SU-DHL-6 (cell line): Measurements from ENCODE around the gene BAD.

ENCODE experiments used
- H2AFZ ChIP-seq: fragments of 200-600 bp; sonication (generic); 2 replicates; pipeline ENCODE4 v1.6.1; 2014; ENCODE audit warnings: low read depth, mild to moderate bottlenecking, moderate library complexity, mixed read lengths, antibody characterized with exemption, low read length; ENCODE audit not compliant: severe bottlenecking
- H3F3A ChIP-seq: fragments of 200-600 bp; shearing (Covaris generic); 2 replicates; pipeline ENCODE4 v1.6.0; 2016; ENCODE audit warnings: antibody characterized with exemption, mild to moderate bottlenecking; ENCODE audit not compliant: insufficient read depth
- H3K27ac ChIP-seq: fragments of 200-600 bp; sonication (generic); 2 replicates; pipeline ENCODE4 v1.5.1; 2016; ENCODE audit warnings: low read depth, mild to moderate bottlenecking, low read length, moderate library complexity, mixed read lengths
- H3K27me3 ChIP-seq: fragments of 200-600 bp; sonication (generic), shearing (Covaris generic); 2 replicates; pipeline ENCODE4 v1.6.0; 2014; ENCODE audit warnings: mild to moderate bottlenecking, low read length
- H3K36me3 ChIP-seq: fragments of 200-600 bp; sonication (generic); 2 replicates; pipeline ENCODE4 v1.6.1; 2014; ENCODE audit warnings: mild to moderate bottlenecking, low read length, mixed read lengths
- H3K4me2 ChIP-seq: fragments of 300-600, 200-600 bp; shearing (Covaris generic), sonication (generic); 2 replicates; pipeline ENCODE4 v1.6.0; 2014; ENCODE audit warnings: low read length, low read depth, mild to moderate bottlenecking; ENCODE audit not compliant: poor library complexity, severe bottlenecking
- H3K4me3 ChIP-seq: fragments of 200-600 bp; sonication (generic); 2 replicates; pipeline ENCODE4 v1.5.1; 2014; ENCODE audit warnings: antibody characterized with exemption, low read length, mild to moderate bottlenecking, mixed read lengths; ENCODE audit not compliant: insufficient read depth, poor library complexity, severe bottlenecking
- H3K79me2 ChIP-seq: fragments of 200-600 bp; sonication (generic); 2 replicates; pipeline ENCODE4 v1.6.1; 2014; ENCODE audit warnings: mild to moderate bottlenecking, low read length, moderate library complexity; ENCODE audit not compliant: insufficient read depth
- H3K9ac ChIP-seq: fragments of 200-600 bp; sonication (generic); 2 replicates; pipeline ENCODE4 v1.7.0; 2014; ENCODE audit warnings: mild to moderate bottlenecking, low read length
- H3K9me2 ChIP-seq: fragments of 200-600 bp; sonication (generic); replicated peaks from 2 replicates; pipeline ENCODE4 v1.6.1; 2014; ENCODE audit warnings: low read length; ENCODE audit not compliant: insufficient read depth
- H3K9me3 ChIP-seq: fragments of 200-600 bp; sonication (generic); 2 replicates; pipeline ENCODE4 v1.6.1; 2014; ENCODE audit warnings: low read length, mixed read lengths; ENCODE audit not compliant: insufficient read depth
- H4K20me1 ChIP-seq: fragments of 200-600 bp; sonication (generic); 2 replicates; pipeline ENCODE4 v1.6.1; 2014; ENCODE audit warnings: low read depth, mild to moderate bottlenecking, antibody characterized with exemption, low read length, moderate library complexity, mixed read lengths
- EZH2phosphoT487 ChIP-seq: fragments of 200-600 bp; sonication (generic), shearing (Covaris generic); conservative IDR thresholded peaks from 2 replicates; pipeline ENCODE4 v1.6.1; 2018; ENCODE audit warnings: mild to moderate bottlenecking, antibody characterized with exemption, low read length, moderate library complexity, mixed read lengths
- TF ChIP-seq, protein P1 (sequence below): fragments of 200-600 bp; sonication (generic); IDR thresholded peaks from one replicate; pipeline ENCODE4 v1.5.1; 2017; ENCODE audit warnings: antibody characterized with exemption, mild to moderate bottlenecking, low read length, moderate library complexity; ENCODE audit not compliant: insufficient read depth, poor library complexity, severe bottlenecking

BAD gene

DNA sequence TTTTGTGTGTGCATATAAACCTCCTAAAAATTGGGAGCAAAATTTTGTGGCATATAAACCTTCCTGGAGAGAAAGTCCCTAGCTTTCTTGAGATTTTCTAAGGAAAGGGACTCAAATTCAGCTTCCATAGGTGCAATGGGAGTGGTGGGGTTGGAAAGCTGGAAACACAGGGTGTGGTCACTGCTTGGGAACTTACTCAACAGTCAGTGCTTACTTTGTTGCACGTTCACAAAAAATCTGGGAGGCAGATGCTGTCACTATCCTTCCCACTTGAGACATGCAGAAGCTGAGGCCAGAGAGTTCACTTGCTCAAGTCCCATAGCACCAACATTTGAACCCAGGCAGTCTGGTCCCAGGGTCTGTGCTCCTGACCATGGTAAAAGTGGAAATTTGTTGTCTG, 11.8 kb upstream of the BAD start:
- H4K20me1 ChIP-seq = no peaks in the 10 kb centered on the region
- no peak overlapping the region for H3K9ac ChIP-seq
- H3K36me3 ChIP-seq = no peaks in the 10 kb centered on the region
- no peaks in the 10 kb centered on the region for H3K79me2 ChIP-seq
- no peak overlapping the region for H3K4me2 ChIP-seq
- no peaks in the 10 kb centered on the region for H3K9me2 ChIP-seq
- no peaks in the 10 kb centered on the region for H3K9me3 ChIP-seq
- H3K27ac ChIP-seq = no peak overlapping the region
- no peaks in the 10 kb centered on the region for H3K27me3 ChIP-seq
- no peaks in the 10 kb centered on the region for H3F3A ChIP-seq
- H2AFZ ChIP-seq = no peak overlapping the region
- no peak overlapping the region for H3K4me3 ChIP-seq
- no peak for TF ChIP-seq EZH2phosphoT487
- TF ChIP-seq, protein P1, sequence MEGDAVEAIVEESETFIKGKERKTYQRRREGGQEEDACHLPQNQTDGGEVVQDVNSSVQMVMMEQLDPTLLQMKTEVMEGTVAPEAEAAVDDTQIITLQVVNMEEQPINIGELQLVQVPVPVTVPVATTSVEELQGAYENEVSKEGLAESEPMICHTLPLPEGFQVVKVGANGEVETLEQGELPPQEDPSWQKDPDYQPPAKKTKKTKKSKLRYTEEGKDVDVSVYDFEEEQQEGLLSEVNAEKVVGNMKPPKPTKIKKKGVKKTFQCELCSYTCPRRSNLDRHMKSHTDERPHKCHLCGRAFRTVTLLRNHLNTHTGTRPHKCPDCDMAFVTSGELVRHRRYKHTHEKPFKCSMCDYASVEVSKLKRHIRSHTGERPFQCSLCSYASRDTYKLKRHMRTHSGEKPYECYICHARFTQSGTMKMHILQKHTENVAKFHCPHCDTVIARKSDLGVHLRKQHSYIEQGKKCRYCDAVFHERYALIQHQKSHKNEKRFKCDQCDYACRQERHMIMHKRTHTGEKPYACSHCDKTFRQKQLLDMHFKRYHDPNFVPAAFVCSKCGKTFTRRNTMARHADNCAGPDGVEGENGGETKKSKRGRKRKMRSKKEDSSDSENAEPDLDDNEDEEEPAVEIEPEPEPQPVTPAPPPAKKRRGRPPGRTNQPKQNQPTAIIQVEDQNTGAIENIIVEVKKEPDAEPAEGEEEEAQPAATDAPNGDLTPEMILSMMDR = no peak

DNA sequence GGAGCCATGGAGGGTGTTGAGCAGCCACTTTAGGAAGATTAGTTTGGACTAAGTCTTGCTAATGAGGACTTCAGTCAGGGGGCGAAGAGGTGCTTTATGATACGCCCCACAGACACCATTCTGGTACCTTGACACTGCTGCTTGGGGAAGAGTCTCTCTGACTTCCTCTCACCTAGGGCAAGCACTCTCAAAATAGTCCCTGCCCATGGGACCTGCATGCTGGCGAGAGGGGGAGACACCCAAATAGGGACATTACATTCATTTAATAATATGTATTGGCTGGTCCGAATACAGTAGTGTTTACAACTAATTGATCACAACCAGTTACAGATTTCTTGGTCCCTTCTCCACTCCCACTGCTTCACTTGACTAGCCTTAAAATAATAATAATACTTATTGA, 11.3 kb upstream of the BAD start:
- Histone ChIP-seq H3K9me2 (no peaks in the 10 kb centered on the region), H3K4me2 (no peak overlapping the region), H3K27ac (no peak overlapping the region), H3K27me3 (no peaks in the 10 kb centered on the region), H3K9ac (no peak overlapping the region), H3K36me3 (no peaks in the 10 kb centered on the region), H4K20me1 (no peaks in the 10 kb centered on the region), H3K4me3 (no peak overlapping the region), H3K79me2 (no peaks in the 10 kb centered on the region), H3K9me3 (no peaks in the 10 kb centered on the region), H3F3A (no peaks in the 10 kb centered on the region), H2AFZ (no peak overlapping the region)
- TF ChIP-seq EZH2phosphoT487 = no peak
- TF ChIP-seq, protein P1 = no peak

DNA sequence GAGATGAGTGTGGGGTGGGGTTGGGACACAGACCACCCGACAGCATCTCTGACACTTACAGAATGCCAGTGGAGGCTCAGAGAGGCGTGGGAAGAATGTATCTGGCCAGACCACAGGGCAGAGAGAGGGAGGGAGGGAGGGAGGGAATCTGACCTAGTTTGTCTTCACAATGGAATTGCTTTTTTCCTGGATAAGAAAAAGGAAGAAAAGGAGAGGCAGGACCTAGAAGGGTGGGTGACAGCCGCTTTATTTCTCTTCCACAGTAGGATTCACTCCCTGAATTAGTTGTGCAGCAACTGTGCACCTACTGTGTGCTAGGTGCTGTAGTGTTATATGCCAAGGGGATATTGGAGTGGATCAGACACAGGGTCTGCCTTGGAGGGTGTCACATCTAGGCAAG, 10.3 kb upstream of the BAD start:
- no peaks in the 10 kb centered on the region for H3K36me3 ChIP-seq
- H2AFZ ChIP-seq = no peak overlapping the region
- no peak overlapping the region for H3K27ac ChIP-seq
- TF ChIP-seq EZH2phosphoT487 = no peak
- TF ChIP-seq, protein P1 = no peak
- H3K27me3 ChIP-seq = no peaks in the 10 kb centered on the region
- no peaks in the 10 kb centered on the region for H3F3A ChIP-seq
- no peaks in the 10 kb centered on the region for H3K9me2 ChIP-seq
- H3K9ac ChIP-seq = no peak overlapping the region
- no peaks in the 10 kb centered on the region for H4K20me1 ChIP-seq
- H3K4me3 ChIP-seq = no peak overlapping the region
- H3K9me3 ChIP-seq = no peaks in the 10 kb centered on the region
- H3K4me2 ChIP-seq = no peak overlapping the region
- no peaks in the 10 kb centered on the region for H3K79me2 ChIP-seq
